Activated T-cell treated with anti-CD3 and anti-CD28 coated beads, Interleukin-2, amount 50 U/mL, for 24 hours (primary cell): Measurements from ENCODE around the gene FBXO10.

ENCODE experiments used
- DNase-seq: peaks from one replicate; pipeline ENCODE4 v3.0.0-alpha.2; 2020
- H3K27ac Mint-ChIP-seq: 2 replicates; pipeline ENCODE4 v1.8.0; 2020; ENCODE audit warnings: mild to moderate bottlenecking, mixed read lengths
- H3K27me3 Mint-ChIP-seq: 2 replicates; pipeline ENCODE4 v1.8.0; 2020; ENCODE audit warnings: mixed read lengths
- H3K36me3 Mint-ChIP-seq: 2 replicates; pipeline ENCODE4 v1.8.0; 2020; ENCODE audit warnings: low read depth, mixed read lengths
- H3K4me1 Mint-ChIP-seq: 2 replicates; pipeline ENCODE4 v1.8.0; 2020; ENCODE audit warnings: low read depth, mixed read lengths
- H3K4me3 Mint-ChIP-seq: 2 replicates; pipeline ENCODE4 v1.8.0; 2020; ENCODE audit warnings: mild to moderate bottlenecking, moderate library complexity, mixed read lengths
- H3K9me3 Mint-ChIP-seq: 2 replicates; pipeline ENCODE4 v1.8.0; 2020; ENCODE audit warnings: mixed read lengths

Gene FBXO10

DNA sequence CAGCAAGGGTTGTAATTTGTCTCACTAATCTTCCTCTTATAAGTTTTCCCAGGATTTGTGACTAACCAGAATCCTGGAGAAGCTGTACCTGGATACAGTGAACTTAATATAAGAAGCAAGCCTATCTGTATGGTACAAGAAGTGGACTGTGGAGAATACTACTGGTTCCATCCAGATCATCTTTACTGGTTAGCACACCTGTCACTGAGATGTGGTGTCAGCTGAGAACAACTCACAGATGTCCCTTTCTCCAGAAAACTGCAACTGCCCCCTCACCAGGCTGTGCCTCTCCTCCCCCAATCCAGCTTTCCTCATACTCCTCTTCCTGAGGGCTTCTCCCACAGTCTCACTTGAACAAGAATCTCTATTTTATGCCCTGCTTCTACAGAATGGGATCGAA is 4.9 kb downstream of the FBXO10 start:
- no peaks in the 10 kb centered on the region for H3K9me3 Mint-ChIP-seq
- DNase-seq = no peak
- H3K27ac Mint-ChIP-seq = no peak overlapping the region
- H3K4me3 Mint-ChIP-seq = no peak overlapping the region
- H3K4me1 Mint-ChIP-seq = peaks cover 13% of the 10 kb centered on the region
- no peaks in the 10 kb centered on the region for H3K27me3 Mint-ChIP-seq
- peaks cover 31% of the 10 kb centered on the region for H3K36me3 Mint-ChIP-seq

DNA sequence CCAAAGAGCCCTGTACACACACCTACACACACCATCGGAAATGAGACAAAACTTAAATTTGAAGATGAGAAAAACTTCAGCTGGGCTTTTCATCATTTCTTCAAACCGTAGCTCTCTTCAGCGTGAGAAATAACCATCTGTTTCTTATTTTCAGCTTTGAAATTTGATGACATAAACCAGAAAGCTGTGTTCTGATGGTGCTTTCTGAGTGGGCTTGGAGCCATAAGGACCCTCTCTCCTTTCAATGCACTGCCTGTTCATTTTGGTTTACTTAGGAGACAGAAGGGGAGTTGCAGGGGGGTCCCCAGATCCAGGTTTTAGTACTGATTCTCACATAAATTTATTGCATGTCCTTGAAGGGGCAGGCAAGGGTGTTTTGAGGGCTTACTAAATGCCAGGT is 9.5 kb downstream of the FBXO10 start:
- no peak for DNase-seq
- Mint-ChIP-seq H3K9me3 (peaks cover 12% of the 10 kb centered on the region), H3K36me3 (peaks cover 44% of the 10 kb centered on the region), H3K4me3 (no peak overlapping the region), H3K27ac (no peak overlapping the region), H3K4me1 (no peaks in the 10 kb centered on the region), H3K27me3 (no peaks in the 10 kb centered on the region)

DNA sequence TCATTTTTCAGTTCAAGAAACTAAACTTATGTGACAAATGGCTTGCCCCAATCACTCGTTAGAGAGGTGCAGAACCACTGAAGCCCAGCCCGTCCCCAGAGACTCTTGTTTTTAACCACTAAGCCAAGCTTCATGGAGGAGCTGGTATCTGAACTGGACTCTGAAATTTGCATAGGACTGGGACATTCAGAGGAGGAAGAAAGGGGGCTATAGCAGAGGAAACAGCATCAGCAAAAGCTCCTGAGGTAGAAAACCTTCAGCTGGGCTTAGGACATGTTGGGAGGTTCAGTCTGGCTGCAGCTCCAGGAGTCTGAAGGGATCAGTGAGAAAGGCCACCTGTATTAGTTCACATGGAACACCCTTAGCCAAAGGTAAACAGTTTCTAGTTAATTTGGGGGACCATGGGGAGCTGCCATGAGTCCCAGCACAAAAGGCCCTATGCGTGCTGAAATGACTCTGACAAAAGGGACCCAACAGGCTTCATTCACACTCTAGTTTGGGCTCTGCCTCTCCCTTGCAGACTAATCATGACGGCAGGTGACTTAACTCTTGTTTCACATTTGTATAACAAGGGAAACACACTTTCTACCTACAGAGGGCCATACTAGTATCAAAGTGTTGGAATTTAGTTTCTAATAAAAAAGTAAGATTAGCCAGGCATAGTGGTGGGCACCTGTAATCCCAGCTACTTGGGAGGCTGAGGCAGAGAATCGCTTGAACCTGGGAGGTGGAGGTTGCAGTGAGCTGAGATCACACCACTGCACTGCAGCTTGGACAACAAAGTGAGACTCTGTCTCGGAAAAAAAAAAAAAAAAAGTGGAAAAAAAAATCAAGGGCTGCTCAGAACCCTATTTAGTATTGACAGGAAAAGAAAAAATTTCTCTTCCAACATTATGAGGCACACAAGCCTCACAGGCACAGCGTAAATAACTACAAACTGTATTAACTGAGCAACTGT is 10.2 kb downstream of the FBXO10 start:
- Mint-ChIP-seq H3K4me3 (no peak overlapping the region), H3K27ac (no peak overlapping the region), H3K4me1 (no peaks in the 10 kb centered on the region)

DNA sequence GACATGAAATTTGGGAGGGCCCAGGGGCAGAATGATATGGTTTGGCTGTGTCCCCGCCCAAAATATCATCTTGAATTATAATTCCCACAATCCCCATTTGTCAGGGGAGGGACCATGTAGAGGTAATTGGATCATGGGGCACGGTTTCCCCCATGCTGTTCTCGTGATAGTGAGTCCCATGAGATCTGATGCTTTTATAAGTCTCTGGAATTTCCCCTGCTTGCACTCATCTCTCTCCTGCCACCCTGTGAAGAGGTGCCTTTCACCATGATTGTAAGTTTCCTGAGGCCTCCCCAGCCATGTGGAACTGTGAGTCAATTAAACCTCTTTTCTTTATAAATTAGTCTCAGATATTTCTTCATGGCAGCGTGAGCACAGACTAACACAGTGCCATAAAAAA is 11.3 kb downstream of the FBXO10 start:
- Mint-ChIP-seq H3K4me3 (no peak overlapping the region), H3K9me3 (peaks cover 12% of the 10 kb centered on the region), H3K27ac (no peak overlapping the region), H3K27me3 (no peaks in the 10 kb centered on the region), H3K36me3 (peaks cover 39% of the 10 kb centered on the region), H3K4me1 (no peaks in the 10 kb centered on the region)
- DNase-seq = no peak

More for the DNA sequence above, 10.2 kb downstream of the FBXO10 start:
- Mint-ChIP-seq H3K27me3 (no peaks in the 10 kb centered on the region), H3K9me3 (peaks cover 12% of the 10 kb centered on the region), H3K36me3 (peaks cover 43% of the 10 kb centered on the region)
- no peak for DNase-seq

DNA sequence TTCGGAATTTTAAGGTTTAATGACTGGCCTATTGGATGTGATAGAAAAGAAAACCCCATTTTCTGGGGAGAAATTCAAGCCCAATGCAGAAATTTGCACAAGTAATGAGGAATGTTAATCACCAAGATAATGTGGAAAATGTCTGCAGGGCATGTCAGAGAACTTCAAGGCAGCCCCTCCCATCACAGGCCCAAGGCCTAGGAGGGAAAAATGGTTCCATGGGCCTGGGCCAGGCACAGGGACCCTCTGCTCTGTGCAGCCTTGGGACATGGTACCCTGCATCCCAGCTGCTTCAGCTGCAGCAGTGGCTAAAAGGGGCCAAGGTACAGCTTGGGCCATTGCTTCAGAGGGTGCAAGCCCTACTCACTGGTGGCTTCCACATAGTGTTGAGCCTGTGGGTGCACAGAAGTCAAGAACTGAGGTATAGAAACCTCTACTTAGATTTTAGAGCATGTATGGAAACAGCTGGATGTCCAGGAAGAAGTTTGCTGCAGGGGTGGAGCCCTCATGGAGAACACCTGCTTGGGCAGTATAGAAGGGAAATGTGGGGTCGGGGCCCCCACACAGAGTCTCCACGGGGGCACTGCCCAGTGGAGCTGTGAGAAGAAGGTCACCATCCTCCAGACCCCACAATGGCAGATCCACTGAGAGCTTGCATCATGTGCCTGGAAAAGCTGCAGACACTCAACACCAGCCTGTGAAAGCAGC is 12.2 kb downstream of the FBXO10 start:
- Mint-ChIP-seq H3K4me1 (no peaks in the 10 kb centered on the region), H3K4me3 (no peak overlapping the region), H3K27ac (no peak overlapping the region)

DNA sequence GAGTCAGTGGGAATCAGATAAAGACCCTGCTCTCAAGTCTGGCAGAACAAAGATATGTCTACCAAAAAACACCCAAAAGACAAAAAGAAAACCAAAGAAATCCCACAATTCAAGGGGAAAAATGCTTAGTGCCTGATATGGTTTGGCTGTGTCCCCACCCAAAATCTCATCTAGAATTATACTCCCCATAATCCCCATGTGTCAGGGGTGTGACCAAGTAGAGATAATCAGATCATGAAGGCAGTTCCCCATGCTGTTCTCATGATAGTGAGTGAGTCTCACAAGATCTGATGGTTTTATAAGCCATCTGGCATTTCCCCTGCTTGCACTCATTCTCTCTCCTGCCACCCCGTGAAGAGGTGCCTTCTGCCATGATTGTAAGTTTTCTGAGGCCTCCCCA is 13.4 kb downstream of the FBXO10 start:
- H3K4me3 Mint-ChIP-seq = no peak overlapping the region
- H3K36me3 Mint-ChIP-seq = peaks cover 31% of the 10 kb centered on the region
- DNase-seq = no peak
- no peaks in the 10 kb centered on the region for H3K4me1 Mint-ChIP-seq
- H3K27ac Mint-ChIP-seq = no peak overlapping the region
- peaks cover 12% of the 10 kb centered on the region for H3K9me3 Mint-ChIP-seq
- H3K27me3 Mint-ChIP-seq = no peaks in the 10 kb centered on the region

More for the DNA sequence above, 12.2 kb downstream of the FBXO10 start:
- H3K9me3 Mint-ChIP-seq = peaks cover 12% of the 10 kb centered on the region
- H3K27me3 Mint-ChIP-seq = no peaks in the 10 kb centered on the region
- DNase-seq = no peak
- peaks cover 38% of the 10 kb centered on the region for H3K36me3 Mint-ChIP-seq

DNA sequence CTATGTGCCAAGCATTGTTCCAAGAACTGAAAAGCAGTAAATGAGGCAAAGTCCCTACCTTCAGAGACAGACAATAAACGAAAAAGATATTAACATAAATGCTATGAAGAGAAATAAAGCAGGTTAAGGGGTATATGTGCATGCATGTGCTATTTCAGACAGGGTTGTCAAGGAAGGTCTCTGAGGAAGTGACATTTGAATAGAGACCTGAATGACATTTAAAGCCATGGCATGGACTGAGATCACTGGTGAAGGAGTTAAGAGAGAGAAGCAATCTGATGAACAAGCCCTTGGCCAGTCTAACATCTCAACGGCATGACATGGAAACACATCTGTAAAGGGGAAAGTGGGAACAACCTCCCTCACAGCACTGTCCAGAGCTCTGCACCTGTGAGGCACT is 14.5 kb downstream of the FBXO10 start:
- DNase-seq = no peak
- no peak overlapping the region for H3K4me3 Mint-ChIP-seq
- H3K4me1 Mint-ChIP-seq = no peaks in the 10 kb centered on the region
- peaks cover 29% of the 10 kb centered on the region for H3K36me3 Mint-ChIP-seq
- no peaks in the 10 kb centered on the region for H3K27me3 Mint-ChIP-seq
- no peak overlapping the region for H3K27ac Mint-ChIP-seq
- H3K9me3 Mint-ChIP-seq = peaks cover 12% of the 10 kb centered on the region

DNA sequence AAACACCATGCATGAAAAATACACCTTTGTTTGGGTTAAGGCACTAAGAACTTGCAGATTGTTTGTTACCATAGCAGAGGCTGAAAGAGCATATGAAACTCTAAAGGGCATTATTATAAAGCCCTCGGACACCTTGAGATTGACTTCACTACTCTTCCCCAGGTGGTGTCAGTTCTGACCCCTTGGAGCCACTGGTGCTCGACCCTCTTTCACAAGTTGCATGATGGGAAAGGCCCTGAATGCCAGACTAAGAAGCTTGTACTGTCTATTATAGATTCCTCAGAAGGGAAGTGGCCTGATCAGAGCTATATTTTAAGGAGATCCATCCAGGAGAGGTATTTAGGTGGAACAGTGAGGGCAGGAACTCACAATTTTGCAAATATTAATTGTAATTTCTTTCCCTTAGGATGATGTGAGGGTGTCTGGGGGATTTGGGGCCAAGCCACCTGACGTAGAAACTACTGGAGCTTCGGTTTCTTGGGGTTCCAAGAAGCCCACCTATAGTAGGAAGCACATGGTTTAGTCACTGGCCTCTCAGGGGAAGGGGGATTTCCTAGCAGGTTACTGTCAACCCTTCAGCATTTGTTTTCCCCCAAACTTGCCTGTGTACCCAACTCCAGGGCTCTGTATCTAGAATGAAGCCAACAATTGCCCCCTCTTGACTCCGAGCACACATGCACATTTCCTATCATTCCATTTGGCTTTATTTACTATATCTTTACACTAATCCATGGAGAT is 16.2 kb downstream of the FBXO10 start:
- no peaks in the 10 kb centered on the region for H3K4me1 Mint-ChIP-seq
- H3K9me3 Mint-ChIP-seq = peaks cover 8% of the 10 kb centered on the region
- no peak overlapping the region for H3K4me3 Mint-ChIP-seq
- no peak overlapping the region for H3K27ac Mint-ChIP-seq
- no peak for DNase-seq
- no peaks in the 10 kb centered on the region for H3K27me3 Mint-ChIP-seq
- peaks cover 18% of the 10 kb centered on the region for H3K36me3 Mint-ChIP-seq

DNA sequence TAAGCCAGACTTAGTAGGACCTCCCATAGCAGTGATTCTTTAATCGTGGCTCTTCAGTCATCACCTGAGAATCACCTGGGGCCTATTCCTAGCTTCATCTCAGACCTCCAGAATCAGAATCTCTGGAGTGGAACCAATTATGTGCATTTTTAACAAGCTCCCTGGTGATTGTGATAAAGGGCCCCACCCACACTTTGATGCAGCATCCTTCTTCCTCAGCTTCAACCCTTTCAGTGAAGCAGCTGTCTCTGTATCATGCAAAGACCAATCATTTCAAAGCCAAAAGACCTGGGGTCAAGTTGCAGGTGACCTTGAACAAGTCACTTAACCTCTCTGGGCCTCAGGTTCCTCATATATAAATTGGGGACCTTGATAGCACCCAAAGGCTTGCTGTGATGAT is 17.1 kb downstream of the FBXO10 start:
- H3K27me3 Mint-ChIP-seq = no peaks in the 10 kb centered on the region
- peaks cover 9% of the 10 kb centered on the region for H3K36me3 Mint-ChIP-seq
- DNase-seq = no peak
- no peak overlapping the region for H3K4me3 Mint-ChIP-seq
- no peak overlapping the region for H3K27ac Mint-ChIP-seq
- peaks cover 4% of the 10 kb centered on the region for H3K9me3 Mint-ChIP-seq
- H3K4me1 Mint-ChIP-seq = no peaks in the 10 kb centered on the region

DNA sequence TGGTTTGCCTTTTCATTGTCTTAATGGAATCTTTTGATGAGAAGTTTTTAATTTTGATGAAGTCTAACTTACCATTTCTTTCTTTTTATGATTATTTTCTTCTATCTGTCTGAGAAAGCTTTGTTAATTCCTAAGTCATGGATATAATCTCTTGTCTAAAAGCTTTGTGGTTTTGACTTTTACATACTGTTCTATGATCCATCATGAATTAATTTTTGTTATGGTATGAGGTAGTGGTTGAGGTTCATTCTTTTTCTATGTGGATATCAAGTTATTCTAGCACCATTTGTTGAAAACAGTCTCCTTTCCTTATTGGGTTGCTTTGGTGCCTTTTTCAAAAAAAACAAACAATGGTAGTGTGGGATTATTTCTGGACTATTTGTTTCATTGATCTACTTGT is 20.4 kb downstream of the FBXO10 start:
- no peaks in the 10 kb centered on the region for H3K36me3 Mint-ChIP-seq
- H3K4me3 Mint-ChIP-seq = no peak overlapping the region
- no peaks in the 10 kb centered on the region for H3K4me1 Mint-ChIP-seq
- no peaks in the 10 kb centered on the region for H3K27me3 Mint-ChIP-seq
- H3K9me3 Mint-ChIP-seq = no peaks in the 10 kb centered on the region
- no peak overlapping the region for H3K27ac Mint-ChIP-seq
- DNase-seq = no peak

DNA sequence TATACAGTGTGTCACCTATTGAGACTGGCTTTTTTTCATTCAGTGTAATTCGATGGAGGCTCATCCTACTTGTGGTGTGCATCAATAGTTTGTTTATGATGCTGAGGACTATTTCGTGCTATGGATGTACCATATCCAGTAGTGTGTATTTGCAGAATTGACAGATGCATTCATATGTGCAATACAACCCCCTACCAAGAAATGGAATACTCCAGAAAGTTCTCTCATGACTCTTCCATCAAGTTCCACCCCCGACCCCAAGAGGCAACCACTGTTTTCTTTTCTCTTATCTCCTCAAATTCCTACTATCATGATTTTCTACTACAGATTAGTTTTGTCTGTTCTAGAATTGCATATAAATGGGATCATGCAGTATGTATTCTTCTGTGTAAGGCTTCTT is 21.9 kb downstream of the FBXO10 start:
- H3K27ac Mint-ChIP-seq = no peak overlapping the region
- H3K36me3 Mint-ChIP-seq = no peaks in the 10 kb centered on the region
- H3K4me3 Mint-ChIP-seq = no peak overlapping the region
- peaks cover 4% of the 10 kb centered on the region for H3K4me1 Mint-ChIP-seq
- H3K27me3 Mint-ChIP-seq = no peaks in the 10 kb centered on the region
- no peak for DNase-seq
- no peaks in the 10 kb centered on the region for H3K9me3 Mint-ChIP-seq

DNA sequence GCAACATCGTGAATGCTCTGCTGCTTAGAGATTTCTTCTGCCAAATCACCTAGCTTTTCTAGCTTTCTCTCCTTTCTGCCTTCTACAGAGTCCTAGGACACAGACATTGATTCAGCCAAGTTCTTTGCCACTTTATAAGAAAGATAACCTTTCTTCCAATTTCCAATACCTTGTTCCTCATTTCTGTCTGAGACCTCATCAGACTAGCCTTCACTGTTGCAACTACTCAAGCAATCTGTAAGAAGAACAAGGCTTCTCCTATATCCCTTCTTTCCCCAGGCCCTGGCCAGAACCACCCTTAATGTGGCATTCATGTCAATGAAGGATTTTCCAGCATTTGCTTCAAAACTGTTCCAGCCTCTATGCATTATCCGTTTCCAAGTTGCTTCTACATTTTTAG is 24.3 kb downstream of the FBXO10 start:
- Mint-ChIP-seq H3K36me3 (no peaks in the 10 kb centered on the region), H3K4me1 (peaks cover 4% of the 10 kb centered on the region), H3K4me3 (no peak overlapping the region), H3K27ac (no peak overlapping the region), H3K27me3 (no peaks in the 10 kb centered on the region), H3K9me3 (no peaks in the 10 kb centered on the region)
- DNase-seq = no peak

DNA sequence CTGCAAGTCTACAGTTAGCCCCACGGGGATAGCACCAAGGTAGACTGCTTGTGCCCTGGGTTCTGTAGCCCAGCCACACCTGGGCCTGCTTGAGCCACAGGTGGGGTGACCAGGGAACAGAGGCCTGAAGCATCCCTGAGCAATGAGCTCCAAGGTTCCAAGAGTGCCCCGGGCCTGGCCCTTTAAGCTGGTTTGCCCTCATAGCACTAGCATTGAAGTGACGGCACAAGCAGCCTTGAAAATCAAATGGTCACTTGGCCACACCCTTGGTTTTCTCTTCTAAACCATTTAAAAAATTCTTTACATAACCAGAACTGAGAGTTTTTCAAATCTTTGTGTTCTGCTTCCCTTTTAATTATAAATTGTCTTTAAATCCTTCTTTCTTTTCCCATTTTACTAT is 24.7 kb downstream of the FBXO10 start:
- no peak overlapping the region for H3K4me3 Mint-ChIP-seq
- H3K36me3 Mint-ChIP-seq = no peaks in the 10 kb centered on the region
- H3K27ac Mint-ChIP-seq = no peak overlapping the region
- H3K9me3 Mint-ChIP-seq = no peaks in the 10 kb centered on the region
- H3K27me3 Mint-ChIP-seq = no peaks in the 10 kb centered on the region
- DNase-seq = no peak
- peaks cover 4% of the 10 kb centered on the region for H3K4me1 Mint-ChIP-seq

DNA sequence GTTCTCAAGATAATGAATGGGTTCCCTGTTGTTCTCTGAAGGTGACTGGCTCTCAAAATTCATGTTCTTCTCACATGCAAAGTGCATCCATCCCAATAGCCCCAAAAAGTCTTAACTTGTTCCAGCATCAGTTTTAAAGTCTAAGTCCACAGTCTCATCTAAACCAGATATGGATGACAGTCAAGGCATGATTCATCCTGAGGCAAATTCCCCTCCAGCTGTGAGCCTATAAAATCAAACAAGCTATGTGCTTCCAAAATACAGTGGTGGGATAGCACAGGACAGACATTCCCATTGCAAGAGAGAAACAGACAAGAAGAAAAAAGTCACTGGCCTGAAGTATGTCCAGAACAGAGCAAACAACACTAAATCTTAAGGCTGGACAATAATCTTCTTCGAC is 25.4 kb downstream of the FBXO10 start:
- H3K27me3 Mint-ChIP-seq = no peaks in the 10 kb centered on the region
- H3K27ac Mint-ChIP-seq = no peak overlapping the region
- DNase-seq = no peak
- H3K4me1 Mint-ChIP-seq = peaks cover 4% of the 10 kb centered on the region
- no peak overlapping the region for H3K4me3 Mint-ChIP-seq
- H3K36me3 Mint-ChIP-seq = no peaks in the 10 kb centered on the region
- H3K9me3 Mint-ChIP-seq = no peaks in the 10 kb centered on the region
